Stimulated activated CD4-positive, alpha-beta T cell treated with anti-CD3 and anti-CD28 coated beads, Interleukin-1b, Interleukin-23, amount 100 ng/mL, for 4 hours (primary cell): ENCODE results near the gene EMP2.

Experiments used
- DNase-seq, 2 donors: peaks; one replicate each; pipeline ENCODE4 v3.0.0-alpha.2; 2020; ENCODE audit warnings: low read depth in 2 of 2

EMP2 gene

DNA sequence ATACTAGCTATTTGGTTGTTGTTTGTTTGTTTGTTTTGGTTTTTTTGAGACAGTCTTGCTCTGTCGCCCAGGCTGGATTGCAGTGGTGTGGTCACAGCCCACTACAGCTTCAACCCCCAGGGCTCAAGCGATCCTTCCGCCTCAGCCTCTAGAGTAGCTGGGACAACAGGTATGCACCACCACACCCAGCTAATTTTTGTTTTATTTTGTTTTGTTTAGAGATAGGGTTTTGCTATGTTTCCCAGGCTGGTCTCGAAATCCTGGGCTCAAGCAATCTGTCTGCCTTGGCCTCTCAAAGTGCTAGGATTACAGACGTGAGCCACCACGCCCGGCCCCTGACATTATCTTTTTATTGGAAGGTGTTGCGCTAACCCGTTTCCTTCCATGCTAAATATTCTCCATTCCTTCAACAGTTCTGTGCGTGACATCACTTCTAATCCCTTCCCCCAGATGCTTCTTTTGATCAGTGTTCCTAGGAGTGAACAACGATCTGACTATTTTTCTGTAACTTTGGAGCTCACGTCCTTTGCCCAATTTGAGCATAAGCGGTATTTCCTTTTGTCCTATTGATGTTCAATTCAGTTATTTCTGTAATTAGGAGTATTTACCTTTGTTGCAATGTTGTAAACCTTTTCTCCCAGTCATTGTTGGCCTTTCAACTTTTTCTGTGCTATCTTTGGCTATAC is 30.2 kb upstream of the EMP2 start:
- DNase-seq, result no peak

- DNase-seq, result no peak
Observed at GRCh38 chr16:10609402-10609774, 29.0 kb upstream of the EMP2 start.

DNA sequence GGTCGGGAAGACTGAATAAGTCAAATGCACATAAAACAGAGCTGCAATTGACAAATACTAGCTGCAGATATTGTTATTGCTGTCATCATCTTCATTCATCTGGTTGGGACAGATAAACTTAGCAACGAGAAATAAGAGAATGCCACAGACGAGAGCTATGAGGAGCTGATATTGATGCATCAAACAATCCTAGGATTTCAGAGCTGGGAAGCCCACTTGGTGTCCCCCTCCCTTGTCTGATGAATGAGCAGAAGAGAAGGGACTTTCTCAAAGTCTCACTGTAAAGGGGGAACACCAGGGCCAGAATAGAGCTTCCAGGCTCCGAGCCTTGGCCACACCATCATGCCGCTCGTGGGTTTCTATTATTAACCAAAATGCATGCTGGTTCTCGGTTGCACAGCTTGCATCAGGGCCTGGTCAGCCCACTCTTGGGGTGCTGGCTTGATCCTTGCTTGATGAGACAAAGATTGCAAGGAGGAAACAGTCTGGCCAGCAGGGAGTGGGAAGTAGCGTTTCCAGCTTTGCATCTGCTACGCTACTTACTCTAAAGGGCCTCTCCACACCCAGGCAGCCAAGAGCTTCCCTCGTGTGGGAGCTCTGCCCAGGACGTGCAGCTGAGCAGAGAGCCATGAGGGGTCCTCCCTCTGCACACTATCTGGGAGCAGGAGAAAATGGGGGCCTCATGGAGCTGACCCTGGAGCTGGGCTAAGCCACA is 28.4 kb upstream of the EMP2 start:
- DNase-seq, result no peak

- DNase-seq, result no peak
Observed at GRCh38 chr16:10607157-10607556, 26.8 kb upstream of the EMP2 start.

DNA sequence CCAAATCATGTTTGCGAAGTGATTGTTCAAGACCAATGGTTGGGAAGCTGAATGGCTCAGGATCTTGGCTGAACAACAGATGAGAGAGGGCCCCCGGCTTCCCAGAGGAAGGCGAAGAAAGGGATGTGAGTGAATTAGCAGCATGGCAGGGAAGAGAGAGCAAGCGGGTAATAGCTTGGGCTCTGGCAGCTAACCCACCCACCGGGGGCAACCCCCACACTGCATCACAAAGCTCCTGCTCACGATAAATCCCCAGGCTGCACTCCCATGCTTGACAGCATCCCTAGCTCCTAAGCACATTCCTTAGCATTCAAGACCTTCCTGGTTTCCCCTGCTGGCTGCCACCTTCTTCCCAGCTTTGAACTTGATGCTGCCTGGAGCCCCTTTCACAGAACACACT is 26.2 kb upstream of the EMP2 start:
- no peak for DNase-seq

- no peak for DNase-seq
Observed at GRCh38 chr16:10605636-10606035, 25.2 kb upstream of the EMP2 start.

- no peak for DNase-seq
Observed at GRCh38 chr16:10601444-10602408, 21.3 kb upstream of the EMP2 start.

- DNase-seq, result no peak
Observed at GRCh38 chr16:10600782-10601443, 20.5 kb upstream of the EMP2 start.

GRCh38 chr16:10599626-10600025 is 19.2 kb upstream of the EMP2 start:
- no peak for DNase-seq

DNA sequence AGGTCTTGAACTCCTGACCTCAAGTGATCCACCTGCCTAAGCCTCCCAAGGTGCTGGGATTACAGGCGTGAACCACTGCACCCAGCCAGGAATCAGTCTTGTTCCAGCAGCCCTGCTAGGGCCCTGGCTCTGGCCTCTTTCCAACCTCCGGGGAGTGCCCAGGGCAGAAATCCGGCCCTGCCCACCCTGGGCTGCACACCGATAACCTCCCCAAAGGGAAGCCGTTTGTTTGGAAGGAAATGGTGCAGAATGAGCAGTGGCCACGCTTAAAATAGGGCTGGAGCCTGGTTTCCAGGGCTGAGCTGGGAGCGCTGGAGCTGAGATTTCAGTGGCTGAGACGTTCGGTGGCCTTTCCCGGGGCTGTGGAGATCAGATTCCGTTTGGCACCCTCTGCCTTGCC is 17.8 kb upstream of the EMP2 start:
- DNase-seq, result no peak

DNA sequence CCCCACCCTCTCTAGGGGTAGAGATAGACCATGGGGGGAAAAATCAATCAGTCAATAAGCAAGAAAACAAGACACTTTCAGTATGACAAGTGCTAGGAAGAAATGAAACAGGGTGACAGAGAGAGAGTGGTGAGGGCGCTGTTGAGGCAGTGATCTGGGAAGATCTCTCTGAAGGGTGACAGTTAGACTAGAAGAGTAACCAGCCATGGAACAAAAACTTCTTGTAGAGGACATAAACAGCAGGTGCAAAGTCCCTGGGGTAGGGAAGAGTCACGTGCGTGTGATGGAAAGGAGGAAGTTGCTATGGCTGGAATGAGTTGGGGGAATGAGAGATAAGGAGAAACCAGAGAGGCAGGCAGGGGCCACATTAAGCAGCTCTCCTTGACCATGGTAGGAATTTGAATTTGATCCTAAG is 16.8 kb upstream of the EMP2 start:
- DNase-seq, result no peak

GRCh38 chr16:10594312-10594950 is 14.0 kb upstream of the EMP2 start:
- no peak for DNase-seq

GRCh38 chr16:10592611-10593010 is 12.2 kb upstream of the EMP2 start:
- DNase-seq, result no peak

GRCh38 chr16:10590342-10590741 is 9.9 kb upstream of the EMP2 start:
- DNase-seq, result no peak

GRCh38 chr16:10589109-10589508 is 8.7 kb upstream of the EMP2 start:
- no peak for DNase-seq

DNA sequence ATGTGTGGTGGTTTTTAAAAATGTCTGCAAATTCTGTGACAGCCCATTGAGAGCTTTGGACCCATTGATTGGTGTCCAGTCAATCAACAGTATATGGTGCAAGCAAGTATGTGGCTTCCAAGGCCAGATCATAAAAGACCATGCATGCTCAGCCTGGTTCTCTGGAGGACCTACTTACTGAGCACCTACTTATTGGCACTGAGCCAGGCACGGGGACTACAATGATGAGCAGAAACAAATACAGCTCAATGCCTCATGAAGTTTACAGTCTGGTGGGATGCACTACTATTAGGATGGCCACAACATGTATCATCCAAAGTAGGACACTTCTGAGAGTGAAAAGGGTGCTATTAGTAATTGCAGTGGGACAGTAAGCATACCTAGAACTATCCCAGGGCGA is 7.2 kb upstream of the EMP2 start:
- DNase-seq, result no peak

- DNase-seq, result no peak
Observed at GRCh38 chr16:10584981-10585438, 4.6 kb upstream of the EMP2 start.

DNA sequence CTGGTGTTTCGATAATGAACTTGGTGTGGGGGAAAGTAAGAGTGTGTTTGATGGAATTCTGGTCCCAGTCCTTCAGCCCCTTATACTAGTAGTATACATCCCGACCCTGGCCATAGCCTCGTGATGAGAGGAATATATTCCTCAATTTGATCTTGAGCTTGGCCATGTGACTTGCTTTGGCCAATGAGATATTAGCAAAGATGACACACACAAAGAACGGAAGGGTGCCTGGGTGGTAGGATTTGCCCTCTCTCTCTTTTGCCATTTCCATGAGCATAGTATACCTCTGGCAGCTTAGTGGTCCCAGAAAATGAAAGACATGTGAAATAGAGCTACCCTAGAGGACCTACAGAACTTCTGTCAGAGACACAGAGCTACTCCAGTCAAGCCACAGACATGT is 2.9 kb upstream of the EMP2 start:
- DNase-seq, result no peak

DNA sequence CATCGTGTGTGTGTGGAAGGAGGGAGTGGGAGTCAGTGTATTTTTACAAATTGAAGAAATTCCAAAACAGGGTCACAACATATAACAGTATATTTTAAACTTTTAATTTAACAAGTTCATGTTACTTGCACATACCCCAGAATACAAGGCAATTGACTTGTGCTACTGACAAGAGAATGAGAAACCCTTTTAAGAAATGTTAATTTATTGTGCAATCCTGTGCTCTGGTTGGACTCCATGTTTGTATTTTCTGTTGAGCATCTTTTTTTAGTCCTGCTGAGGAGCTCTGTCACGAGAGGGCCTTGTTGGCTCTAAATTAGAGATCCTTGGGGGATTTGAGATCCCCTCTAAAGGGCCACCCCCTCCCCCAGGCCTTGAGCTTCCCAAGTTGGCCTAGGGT is 1.1 kb upstream of the EMP2 start:
- no peak for DNase-seq

- no peak for DNase-seq
Observed at GRCh38 chr16:10580883-10581247, 467 bp upstream of the EMP2 start.

- DNase-seq, result no peak
Observed at GRCh38 chr16:10579575-10579964, 828 bp downstream of the EMP2 start.
